ENCODE results near the gene TMEM271.

TMEM271 gene

GRCh38 chr4:577499-578450 is 1.7 kb upstream of the TMEM271 start:
- H3K36me3 ChIP-seq (ENCODE audit: control insufficient read depth, insufficient read depth, low read length), result no peaks in the 10 kb centered on the region
- H3K9ac ChIP-seq (ENCODE audit: low read length), result no peak overlapping the region
- peaks cover 10% of the 10 kb centered on the region; the same call in 1 of the 2 replicates for H3K4me1 ChIP-seq (ENCODE audit: control insufficient read depth, insufficient read depth, low read length)
- no peak overlapping the region for H3K27ac ChIP-seq (ENCODE audit: low read depth, low read length)
- peaks cover 86% of the 10 kb centered on the region for H3K27me3 ChIP-seq (ENCODE audit: control insufficient read depth, insufficient read depth, low read length)
- H3K4me3 ChIP-seq (ENCODE audit: low read depth, low read length), result peak overlapping the region; percentile 64
- no peaks in the 10 kb centered on the region for H3K9me3 ChIP-seq (ENCODE audit: control insufficient read depth, insufficient read depth, low read depth, low read length)

- Histone ChIP-seq H3K27ac (ENCODE audit: low read depth, low read length) (no peak overlapping the region), H3K36me3 (ENCODE audit: control insufficient read depth, insufficient read depth, low read length) (no peaks in the 10 kb centered on the region), H3K4me1 (ENCODE audit: control insufficient read depth, insufficient read depth, low read length) (peaks cover 10% of the 10 kb centered on the region; the same call in 1 of the 2 replicates), H3K9ac (ENCODE audit: low read length) (no peak overlapping the region), H3K27me3 (ENCODE audit: control insufficient read depth, insufficient read depth, low read length) (peaks cover 92% of the 10 kb centered on the region), H3K4me3 (ENCODE audit: low read depth, low read length) (peak overlapping the region; percentile 64), H3K9me3 (ENCODE audit: control insufficient read depth, insufficient read depth, low read depth, low read length) (no peaks in the 10 kb centered on the region)
These were observed 950 bp upstream of the TMEM271 start for GRCh38 chr4:576991-577498.

GRCh38 chr4:575281-576141 is 584 bp downstream of the TMEM271 start:
- no peaks in the 10 kb centered on the region for H3K9me3 ChIP-seq (ENCODE audit: control insufficient read depth, insufficient read depth, low read depth, low read length)
- H3K27me3 ChIP-seq (ENCODE audit: control insufficient read depth, insufficient read depth, low read length), result peaks cover 90% of the 10 kb centered on the region
- H3K9ac ChIP-seq (ENCODE audit: low read length), result no peak overlapping the region
- no peak overlapping the region for H3K27ac ChIP-seq (ENCODE audit: low read depth, low read length)
- peaks cover 10% of the 10 kb centered on the region; the same call in 1 of the 2 replicates for H3K4me1 ChIP-seq (ENCODE audit: control insufficient read depth, insufficient read depth, low read length)
- H3K36me3 ChIP-seq (ENCODE audit: control insufficient read depth, insufficient read depth, low read length), result no peaks in the 10 kb centered on the region
- H3K4me3 ChIP-seq (ENCODE audit: low read depth, low read length), result peak overlapping the region; percentile 46; the same call in 1 of the 2 replicates

GRCh38 chr4:574346-575161 is 1.5 kb downstream of the TMEM271 start:
- peak overlapping the region; percentile 33; the same call in 1 of the 2 replicates for H3K4me3 ChIP-seq (ENCODE audit: low read depth, low read length)
- H3K27me3 ChIP-seq (ENCODE audit: control insufficient read depth, insufficient read depth, low read length), result peaks cover 91% of the 10 kb centered on the region

GRCh38 chr4:573122-573892 is 2.8 kb downstream of the TMEM271 start:
- H3K36me3 ChIP-seq (ENCODE audit: control insufficient read depth, insufficient read depth, low read length), result no peaks in the 10 kb centered on the region
- peaks cover 86% of the 10 kb centered on the region for H3K27me3 ChIP-seq (ENCODE audit: control insufficient read depth, insufficient read depth, low read length)
- no peak overlapping the region for H3K9ac ChIP-seq (ENCODE audit: low read length)
- H3K4me3 ChIP-seq (ENCODE audit: low read depth, low read length), result no peak overlapping the region
- H3K27ac ChIP-seq (ENCODE audit: low read depth, low read length), result no peak overlapping the region
- H3K9me3 ChIP-seq (ENCODE audit: control insufficient read depth, insufficient read depth, low read depth, low read length), result no peaks in the 10 kb centered on the region
- H3K4me1 ChIP-seq (ENCODE audit: control insufficient read depth, insufficient read depth, low read length), result peaks cover 6% of the 10 kb centered on the region; the same call in 1 of the 2 replicates

More at GRCh38 chr4:574346-575161, 1.5 kb downstream of the TMEM271 start:
- Histone ChIP-seq H3K9me3 (ENCODE audit: control insufficient read depth, insufficient read depth, low read depth, low read length) (no peaks in the 10 kb centered on the region), H3K9ac (ENCODE audit: low read length) (no peak overlapping the region), H3K27ac (ENCODE audit: low read depth, low read length) (no peak overlapping the region), H3K4me1 (ENCODE audit: control insufficient read depth, insufficient read depth, low read length) (peaks cover 8% of the 10 kb centered on the region; the same call in 1 of the 2 replicates), H3K36me3 (ENCODE audit: control insufficient read depth, insufficient read depth, low read length) (no peaks in the 10 kb centered on the region)

- Histone ChIP-seq H3K36me3 (ENCODE audit: control insufficient read depth, insufficient read depth, low read length) (no peaks in the 10 kb centered on the region), H3K27ac (ENCODE audit: low read depth, low read length) (no peak overlapping the region), H3K27me3 (ENCODE audit: control insufficient read depth, insufficient read depth, low read length) (peaks cover 86% of the 10 kb centered on the region), H3K4me3 (ENCODE audit: low read depth, low read length) (no peak overlapping the region), H3K4me1 (ENCODE audit: control insufficient read depth, insufficient read depth, low read length) (no peaks in the 10 kb centered on the region; the same call in 1 of the 2 replicates), H3K9ac (ENCODE audit: low read length) (no peak overlapping the region), H3K9me3 (ENCODE audit: control insufficient read depth, insufficient read depth, low read depth, low read length) (no peaks in the 10 kb centered on the region)
These were observed 3.5 kb downstream of the TMEM271 start for GRCh38 chr4:572594-572993.

GRCh38 chr4:571838-572572 is 4.1 kb downstream of the TMEM271 start:
- Histone ChIP-seq H3K27ac (ENCODE audit: low read depth, low read length) (no peak overlapping the region), H3K27me3 (ENCODE audit: control insufficient read depth, insufficient read depth, low read length) (peaks cover 82% of the 10 kb centered on the region), H3K9me3 (ENCODE audit: control insufficient read depth, insufficient read depth, low read depth, low read length) (no peaks in the 10 kb centered on the region), H3K36me3 (ENCODE audit: control insufficient read depth, insufficient read depth, low read length) (no peaks in the 10 kb centered on the region), H3K9ac (ENCODE audit: low read length) (no peak overlapping the region), H3K4me3 (ENCODE audit: low read depth, low read length) (no peak overlapping the region), H3K4me1 (ENCODE audit: control insufficient read depth, insufficient read depth, low read length) (no peaks in the 10 kb centered on the region)

GRCh38 chr4:570754-571153 is 5.3 kb downstream of the TMEM271 start:
- H3K27ac ChIP-seq (ENCODE audit: low read depth, low read length), result no peak overlapping the region
- peaks cover 75% of the 10 kb centered on the region for H3K27me3 ChIP-seq (ENCODE audit: control insufficient read depth, insufficient read depth, low read length)
- H3K9ac ChIP-seq (ENCODE audit: low read length), result no peak overlapping the region
- no peaks in the 10 kb centered on the region for H3K36me3 ChIP-seq (ENCODE audit: control insufficient read depth, insufficient read depth, low read length)
- H3K4me1 ChIP-seq (ENCODE audit: control insufficient read depth, insufficient read depth, low read length), result no peaks in the 10 kb centered on the region
- H3K9me3 ChIP-seq (ENCODE audit: control insufficient read depth, insufficient read depth, low read depth, low read length), result no peaks in the 10 kb centered on the region
- H3K4me3 ChIP-seq (ENCODE audit: low read depth, low read length), result no peak overlapping the region

- Histone ChIP-seq H3K36me3 (ENCODE audit: control insufficient read depth, insufficient read depth, low read length) (no peaks in the 10 kb centered on the region), H3K9ac (ENCODE audit: low read length) (no peak overlapping the region), H3K4me3 (ENCODE audit: low read depth, low read length) (no peak overlapping the region), H3K27ac (ENCODE audit: low read depth, low read length) (no peak overlapping the region), H3K9me3 (ENCODE audit: control insufficient read depth, insufficient read depth, low read depth, low read length) (no peaks in the 10 kb centered on the region; the same call in 1 of the 2 replicates), H3K27me3 (ENCODE audit: control insufficient read depth, insufficient read depth, low read length) (peaks cover 68% of the 10 kb centered on the region), H3K4me1 (ENCODE audit: control insufficient read depth, insufficient read depth, low read length) (no peaks in the 10 kb centered on the region)
These were observed 6.0 kb downstream of the TMEM271 start for GRCh38 chr4:569958-570667.

Measured in HUES6 (cell line).